Activated T-helper 1 cell treated with anti-CD3 and anti-CD28 coated beads, Interleukin-2, amount 50 U/mL, for 16 hours (primary cell): ENCODE results near the gene ACAP2.
"Not testable (repeated sequence)": the region's sequence is repeated elsewhere in the genome, so short reads cannot be mapped to it uniquely, and the experiment has no call there.

Source experiments
- DNase-seq, 2 donors: peaks; one replicate each; pipeline ENCODE4 v3.0.0-alpha.2; 2020; ENCODE audit warnings: low read depth in 1 of 2, low spot score in 1 of 2

Gene ACAP2

DNA sequence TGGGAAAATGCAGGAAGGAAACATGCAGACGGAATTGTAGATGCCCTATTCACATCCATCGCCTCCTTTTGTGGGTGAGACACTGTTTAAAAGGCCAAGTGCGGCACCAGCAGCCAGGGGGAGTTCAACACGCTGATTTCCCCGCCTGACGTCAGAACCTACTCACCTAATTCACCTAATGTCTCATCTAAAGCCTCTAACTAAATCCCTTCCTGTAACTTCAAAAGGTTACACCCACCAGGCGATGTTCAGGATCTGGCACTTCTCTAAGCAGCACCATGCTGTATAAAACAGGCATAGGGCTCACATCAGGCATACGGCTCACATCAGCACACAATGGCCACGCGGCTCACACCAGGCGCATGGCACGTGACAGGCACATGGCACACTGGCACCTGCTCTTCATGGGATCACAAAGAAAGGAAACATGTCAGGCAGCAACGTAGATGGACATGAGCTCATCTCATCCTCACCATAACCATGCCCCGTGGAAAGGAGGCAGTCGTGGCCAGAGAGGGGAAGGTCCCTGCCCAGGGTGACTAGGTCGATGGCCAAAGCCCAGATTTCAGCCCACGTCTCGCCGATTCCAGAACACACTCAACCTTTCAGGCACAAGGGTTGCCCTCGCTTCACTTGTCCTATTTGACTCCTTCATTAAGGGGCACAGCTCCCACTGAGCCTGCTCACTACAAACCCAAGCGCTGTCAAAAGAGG is 193.6 kb downstream of the ACAP2 start:
- DNase-seq, result no peak

DNA sequence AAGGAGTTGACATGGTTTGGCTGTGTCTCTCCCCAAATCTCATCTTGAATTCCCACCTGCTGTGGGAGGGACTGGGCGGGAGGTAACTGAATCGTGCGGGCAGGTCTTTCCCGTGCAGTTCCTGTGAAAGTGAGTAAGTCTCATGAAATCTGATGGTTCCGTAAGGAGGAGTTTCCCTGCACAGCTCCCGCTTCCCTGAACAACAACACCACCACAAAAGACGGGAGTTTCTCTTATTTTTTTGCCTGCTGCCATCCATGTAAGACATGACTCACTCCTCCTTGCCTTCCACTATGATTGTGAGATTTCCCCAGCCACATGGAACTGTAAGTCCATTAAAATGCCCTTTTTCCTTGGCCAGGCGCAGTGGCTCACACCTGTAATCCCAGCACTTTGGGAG is 194.5 kb downstream of the ACAP2 start:
- DNase-seq, result no peak

DNA sequence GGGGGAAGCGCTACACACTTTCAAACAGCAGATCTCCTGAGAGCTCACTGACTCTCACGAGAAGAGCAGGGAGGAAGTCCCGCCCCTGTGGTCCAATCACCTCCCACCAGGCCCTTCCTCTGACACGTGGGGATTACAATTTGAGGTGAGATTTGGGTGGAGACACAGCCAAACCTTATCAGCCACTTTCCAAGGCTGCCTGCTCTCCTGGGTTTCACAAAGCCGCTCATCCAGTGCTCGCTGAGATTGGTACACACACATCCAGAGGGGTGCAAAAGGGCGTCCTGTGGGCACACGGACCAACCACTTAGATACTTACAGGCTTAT is 195.0 kb downstream of the ACAP2 start:
- DNase-seq, result no peak

DNA sequence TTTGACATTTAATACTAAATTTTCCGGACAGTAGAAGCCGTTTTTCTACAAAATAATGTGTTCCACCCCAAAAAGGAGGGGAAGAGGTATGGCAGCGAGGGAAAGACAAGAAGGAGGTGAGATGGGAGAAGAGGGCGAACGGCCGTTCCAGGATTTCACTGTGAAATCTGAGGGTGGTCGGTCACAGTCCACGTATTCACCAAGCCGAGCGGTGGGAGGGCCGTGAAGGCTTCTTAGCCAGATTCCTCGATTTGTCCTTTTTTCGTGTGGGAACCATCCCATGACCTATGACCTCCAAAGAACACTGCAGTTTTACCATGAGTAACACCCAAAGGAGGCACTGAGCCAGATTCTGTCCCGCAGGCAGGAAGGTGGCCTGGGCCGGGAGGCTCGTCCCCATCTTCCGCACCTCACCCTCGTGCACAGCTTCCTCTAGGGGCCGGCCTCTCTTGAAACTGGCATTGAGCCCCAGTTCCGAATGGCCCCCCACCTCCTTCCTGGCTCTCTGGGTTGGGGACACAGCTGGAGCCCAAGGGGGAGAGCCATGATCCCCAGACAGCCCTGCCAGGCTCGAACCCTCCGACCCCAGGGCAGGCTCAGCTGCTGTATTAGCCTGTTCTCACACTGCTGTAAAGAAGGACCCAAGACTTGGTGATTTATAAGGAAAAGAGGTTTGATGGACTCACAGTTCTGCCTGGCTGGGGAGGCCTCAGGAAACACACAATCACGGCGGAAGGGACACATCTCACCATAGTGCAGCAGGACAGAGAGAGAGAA is 195.5 kb downstream of the ACAP2 start:
- DNase-seq, result no peak

- DNase-seq, result no peak
Observed at GRCh38 chr3:195246581-195246995, 196.2 kb downstream of the ACAP2 start.

GRCh38 chr3:195245531-195245951 is 197.3 kb downstream of the ACAP2 start:
- no peak for DNase-seq

- DNase-seq, result no peak
Observed at GRCh38 chr3:195241592-195242355, 201.0 kb downstream of the ACAP2 start.

DNA sequence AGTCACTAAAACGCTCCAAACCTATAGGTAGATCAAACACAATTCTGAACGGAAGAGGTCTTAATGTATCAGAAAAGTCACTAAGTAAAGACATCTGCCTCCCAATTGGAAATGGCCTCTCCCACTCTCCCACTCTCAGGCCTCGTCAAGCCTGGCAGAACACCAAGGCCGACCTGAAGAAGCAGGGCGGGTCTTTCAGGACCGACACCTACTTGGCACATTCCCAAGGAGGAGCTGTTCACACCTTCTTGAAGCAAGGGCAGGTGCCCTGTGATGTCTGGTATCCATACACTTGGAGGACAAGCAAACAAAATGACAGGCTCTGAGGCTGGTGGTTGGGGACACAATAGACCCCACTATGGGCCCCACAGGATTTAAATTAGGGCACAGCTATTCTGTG is 201.9 kb downstream of the ACAP2 start:
- no peak for DNase-seq

DNA sequence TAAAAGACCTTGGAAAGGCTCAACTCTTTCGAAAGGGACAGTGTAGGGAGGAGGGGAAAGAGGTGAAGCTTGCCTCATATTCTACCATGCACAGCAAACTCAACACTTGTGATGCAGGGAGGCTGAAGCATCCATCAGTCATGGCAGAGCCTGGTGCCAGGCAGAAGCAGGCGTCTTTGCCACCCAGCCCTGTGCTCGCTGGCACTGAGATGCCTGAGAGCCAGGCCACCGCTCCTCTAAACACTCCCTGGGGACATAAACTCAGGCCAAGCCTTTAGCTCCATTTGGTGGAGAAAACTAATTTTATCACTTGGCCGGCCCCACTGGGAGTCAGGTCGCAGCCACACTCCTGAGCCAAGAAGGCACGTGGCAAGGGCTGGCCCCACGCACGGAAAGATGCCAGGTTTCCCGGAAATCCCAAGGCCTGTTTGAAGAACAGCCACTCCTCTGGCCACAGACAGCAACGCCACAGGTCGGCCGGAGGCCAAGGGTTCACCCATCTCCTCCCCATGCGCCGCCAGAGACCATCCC is 202.6 kb downstream of the ACAP2 start:
- no peak for DNase-seq

DNA sequence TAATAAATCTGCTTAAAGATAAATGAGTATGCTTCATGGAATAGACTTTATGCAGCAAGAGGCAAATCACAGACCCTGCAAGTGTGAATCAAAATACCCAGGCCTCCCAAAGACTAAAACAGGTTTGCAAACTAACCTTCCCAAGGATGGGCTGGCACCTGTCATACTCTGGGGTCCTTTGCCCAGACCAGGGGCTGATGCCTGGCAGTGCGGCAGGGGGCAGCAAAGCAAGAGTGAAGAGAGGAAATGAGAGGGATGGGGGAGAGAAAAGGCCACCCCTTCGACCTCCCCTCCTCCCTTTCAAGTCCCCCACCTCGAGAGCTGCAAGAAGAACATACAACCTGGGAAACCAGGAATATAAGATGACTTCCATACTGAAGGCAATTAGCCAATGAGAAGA is 203.7 kb downstream of the ACAP2 start:
- DNase-seq, result no peak

GRCh38 chr3:195238586-195239118 is 204.2 kb downstream of the ACAP2 start:
- DNase-seq, result no peak

- no peak for DNase-seq
Observed at GRCh38 chr3:195238081-195238571, 204.7 kb downstream of the ACAP2 start.

DNA sequence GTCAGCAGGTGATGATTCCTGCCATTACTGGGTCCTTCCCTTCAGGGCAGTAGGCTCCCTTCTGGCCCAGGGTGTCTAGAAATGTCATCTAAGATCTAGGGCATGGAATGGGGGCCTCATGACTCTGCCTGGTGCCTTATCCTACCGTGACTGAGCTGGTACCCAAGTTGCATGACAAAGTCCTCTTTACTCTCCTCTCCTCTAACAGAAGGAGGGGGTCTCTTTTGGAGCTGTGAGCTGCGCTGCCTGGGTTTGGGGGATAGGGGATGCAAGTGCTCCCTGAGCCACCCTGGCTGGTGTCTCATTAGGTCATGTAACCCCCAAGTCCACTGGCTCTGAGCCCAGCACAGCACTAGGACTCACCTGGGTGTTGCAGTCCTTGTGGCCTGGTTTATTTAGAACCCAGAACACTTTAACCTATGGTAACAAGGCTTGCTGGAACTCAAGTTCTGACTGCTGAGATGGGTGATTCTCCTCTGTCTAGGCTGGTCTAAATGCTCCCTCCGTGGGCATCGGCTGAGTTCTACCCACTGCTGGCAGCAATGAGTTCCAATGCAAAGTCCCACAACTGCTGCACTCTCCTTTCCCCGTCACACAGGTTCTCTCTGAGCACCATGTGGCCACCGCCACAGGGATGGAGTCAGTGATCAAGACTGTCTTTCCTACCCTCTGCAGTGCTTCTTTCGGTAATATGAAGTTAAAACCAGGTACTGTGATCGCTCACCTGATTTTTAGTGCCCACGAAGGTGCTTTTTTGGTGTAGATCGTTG is 205.8 kb downstream of the ACAP2 start:
- DNase-seq, result no peak

DNA sequence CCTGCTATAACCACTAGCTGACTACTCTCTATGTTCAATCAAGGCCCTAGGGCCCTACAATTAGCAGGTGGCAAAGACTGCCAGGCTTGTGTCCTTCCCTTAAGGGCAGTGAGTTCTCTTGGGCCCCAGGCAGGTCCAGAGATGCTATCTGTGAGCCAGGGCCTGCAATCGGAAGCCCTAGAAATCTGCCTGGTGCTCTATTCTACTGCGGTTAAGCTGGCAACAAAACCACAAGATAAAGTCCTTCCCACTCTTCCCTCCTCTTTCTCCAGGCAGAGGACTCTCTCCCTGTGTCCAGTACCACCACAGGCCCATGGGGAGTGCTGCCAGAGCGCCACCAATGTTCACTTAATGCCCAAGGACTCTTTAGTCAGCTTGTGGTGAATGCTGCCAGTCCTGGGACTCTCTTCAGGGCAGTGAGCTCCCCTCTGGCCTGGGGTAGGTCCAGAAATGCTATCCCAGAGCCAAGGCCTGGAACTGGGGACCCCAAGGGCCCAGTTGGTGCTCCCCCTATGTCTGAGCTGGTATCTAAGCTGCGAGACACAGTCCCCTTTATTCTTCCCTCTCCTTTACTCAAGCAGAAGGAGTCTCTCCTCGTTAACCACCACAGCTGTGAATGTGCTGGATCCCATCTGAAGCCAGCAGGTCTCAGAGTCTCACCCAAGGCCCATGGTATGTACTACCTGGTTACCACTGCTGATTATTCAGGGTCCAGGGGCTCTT is 206.6 kb downstream of the ACAP2 start:
- DNase-seq, result no peak

- no peak for DNase-seq
Observed at GRCh38 chr3:195230244-195230643, 212.6 kb downstream of the ACAP2 start.

- not testable (repeated sequence) for DNase-seq
Observed at GRCh38 chr3:195228886-195229285, 213.9 kb downstream of the ACAP2 start.

- DNase-seq, result no peak
Observed at GRCh38 chr3:195227871-195228270, 214.9 kb downstream of the ACAP2 start.

DNA sequence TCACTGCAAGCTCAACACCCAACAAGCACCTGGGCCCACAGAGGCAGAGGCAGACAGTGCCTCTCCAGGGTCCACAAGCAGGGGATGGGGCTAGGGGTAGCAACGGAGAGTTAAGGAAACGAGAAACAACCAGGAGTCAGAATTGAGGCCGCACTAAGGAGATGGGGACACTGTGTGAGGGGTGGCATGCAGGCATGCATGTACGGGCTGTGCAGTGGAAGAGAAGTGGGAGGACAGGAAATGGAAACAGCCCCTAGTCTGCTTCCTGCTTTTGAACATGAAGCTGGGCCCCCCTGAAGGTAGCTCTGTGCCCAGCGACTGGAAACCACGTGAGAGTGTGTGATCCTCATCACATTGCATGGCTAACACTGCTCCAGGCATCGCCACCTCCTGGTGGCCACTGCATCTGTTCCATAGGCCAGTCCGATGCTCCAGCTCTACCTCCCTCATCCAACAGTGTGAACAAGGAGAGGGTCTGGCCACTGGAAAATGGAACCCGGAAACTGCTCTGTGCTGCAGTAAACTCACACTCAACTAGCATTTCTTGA is 215.8 kb downstream of the ACAP2 start:
- no peak for DNase-seq

DNA sequence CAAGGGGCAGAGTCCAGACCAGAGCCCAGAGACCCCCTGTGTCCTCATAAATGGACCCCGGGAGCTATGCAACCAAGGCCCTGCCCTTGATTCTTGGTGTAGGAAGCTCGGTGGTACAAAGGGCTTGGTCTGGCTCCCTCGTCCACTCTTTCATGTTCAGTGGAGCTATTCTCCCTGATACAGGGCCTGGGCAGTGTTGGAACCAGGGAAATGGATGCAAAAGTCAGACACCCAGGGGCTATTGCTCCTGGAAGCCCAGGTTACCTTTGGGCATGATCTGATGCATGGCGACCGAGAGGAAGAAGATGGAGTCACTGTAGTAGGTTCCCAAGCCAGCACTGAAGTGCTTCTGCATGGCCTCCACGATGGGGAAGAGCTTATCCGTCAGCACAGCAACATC is 216.4 kb downstream of the ACAP2 start:
- no peak for DNase-seq
